HEK293T (cell line): ENCODE measurements around the gene SLC25A2.

Experiments used
- ARNT ChIP-seq: fragments of 450-650 bp; IDR thresholded peaks from 2 replicates; pipeline ENCODE4 v1.6.1; 2017; ENCODE audit warnings: mild to moderate bottlenecking
- BHLHE40 ChIP-seq: fragments of 450-650 bp; IDR thresholded peaks from 2 replicates; pipeline ENCODE4 v1.6.1; 2016; ENCODE audit warnings: mild to moderate bottlenecking, moderate library complexity, borderline replicate concordance
- CTBP1 ChIP-seq: fragments of 450-650 bp; IDR thresholded peaks from 2 replicates; pipeline ENCODE4 v1.6.1; 2016; ENCODE audit warnings: borderline replicate concordance
- ELF4 ChIP-seq: fragments of 450-650 bp; IDR thresholded peaks from 2 replicates; pipeline ENCODE4 v1.6.1; 2017; ENCODE audit warnings: antibody characterized with exemption
- FOXA1 ChIP-seq: fragments of 450-650 bp; IDR thresholded peaks from 2 replicates; pipeline ENCODE4 v1.6.1; 2016; ENCODE audit warnings: mild to moderate bottlenecking
- FOXK2 ChIP-seq: fragments of 450-650 bp; IDR thresholded peaks from 2 replicates; pipeline ENCODE4 v1.6.1; 2016; ENCODE audit warnings: mild to moderate bottlenecking
- FOXM1 ChIP-seq: fragments of 450-650 bp; IDR thresholded peaks from 2 replicates; pipeline ENCODE4 v1.6.1; 2017; ENCODE audit warnings: mild to moderate bottlenecking, borderline replicate concordance
- HDGF ChIP-seq: fragments of 450-650 bp; IDR thresholded peaks from 2 replicates; pipeline ENCODE4 v1.6.1; 2017; ENCODE audit warnings: antibody characterized with exemption, borderline replicate concordance
- NFRKB ChIP-seq: fragments of 450-650 bp; IDR thresholded peaks from 2 replicates; pipeline ENCODE4 v1.6.1; 2016; ENCODE audit warnings: mild to moderate bottlenecking, moderate library complexity
- SP1 ChIP-seq: fragments of 450-650 bp; IDR thresholded peaks from 2 replicates; pipeline ENCODE4 v1.6.1; 2017
- SUZ12 ChIP-seq: fragments of 450-650 bp; IDR thresholded peaks from 2 replicates; pipeline ENCODE4 v1.6.1; 2016; ENCODE audit warnings: mild to moderate bottlenecking
- TARDBP ChIP-seq: fragments of 450-650 bp; IDR thresholded peaks from 2 replicates; pipeline ENCODE4 v1.6.1; 2016
- ZNF384 ChIP-seq: fragments of 450-650 bp; IDR thresholded peaks from 2 replicates; pipeline ENCODE4 v1.6.1; 2016

DNA sequence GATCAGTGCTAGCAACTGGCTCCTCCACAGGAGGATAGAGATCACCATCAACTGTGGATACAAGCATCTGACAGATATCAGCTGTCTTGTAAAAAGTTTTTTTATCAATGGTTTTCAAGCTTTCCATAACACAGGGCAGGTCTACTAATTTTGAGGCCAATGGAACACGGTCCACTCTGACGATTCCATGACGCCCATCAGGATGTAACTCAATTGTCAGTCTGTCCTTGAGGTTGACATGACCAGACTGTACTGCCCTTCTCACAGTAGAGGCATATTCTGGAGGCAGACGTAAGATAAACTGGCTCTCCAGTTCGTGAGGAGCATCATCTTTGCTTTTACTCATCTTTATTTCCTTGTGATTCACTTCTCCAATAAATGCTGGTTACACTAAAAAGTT is 15.8 kb upstream of the SLC25A2 start:
- no peak for TF ChIP-seq SP1
- no peak for TF ChIP-seq ELF4
- no peak for TF ChIP-seq FOXK2
- TF ChIP-seq BHLHE40, result no peak
- TF ChIP-seq NFRKB, result no peak
- no peak for TF ChIP-seq SUZ12
- TF ChIP-seq ZNF384, result no peak
- no peak for TF ChIP-seq CTBP1
- TF ChIP-seq FOXM1, result no peak
- no peak for TF ChIP-seq FOXA1
- TF ChIP-seq ARNT, result no peak
- TF ChIP-seq TARDBP, result no peak
- no peak for TF ChIP-seq HDGF
